ENCODE results near the gene ARHGAP42. TPM values are rescaled to one million over a fixed set of nuclear protein-coding genes. Genes with fewer than 3 reads are reported as not detected.

The ARHGAP42 gene
- total and polyA plus RNA-seq, 10 of the 15 experiments (the other 5 are each of a cell fraction or from before 2014, with no cell fraction given), result 1.8 to 6.3 (median 3.2) TPM

GRCh38 chr11:100730266-100730665, 43.2 kb downstream of the ARHGAP42 start:
- CTCF ChIA-PET, result interaction anchor here (0.6 kb wide), 1 partner anchor 44 kb away, joined by 3 read pairs; no protein-coding TSS in a partner anchor
- WGBS (ENCODE audit: insufficient coverage, insufficient replicate concordance, low lambda C conversion rate, missing lambda C conversion rate), result 100% methylated on average over 3 of the region's 3 CpGs

GRCh38 chr11:100731471-100731870, 44.4 kb downstream of the ARHGAP42 start:
- Histone ChIP-seq H3K36me3 (ENCODE audit: control insufficient read depth in 2 of 2, insufficient read depth in 2 of 2, low read length in 1 of 2) (no peaks in the 10 kb centered on the region), H3K79me2 (ENCODE audit: control insufficient read depth, insufficient read depth, low read length) (no peaks in the 10 kb centered on the region), H3K27ac (ENCODE audit: control insufficient read depth, insufficient read depth) (no peak overlapping the region), H3K9me3 (replicated peaks; ENCODE audit: control insufficient read depth, insufficient read depth, low read length) (no peaks in the 10 kb centered on the region), H3K4me3 (no peak overlapping the region), H3K4me1 (ENCODE audit: control insufficient read depth, insufficient read depth, low read length) (peaks cover 14% of the 10 kb centered on the region), H3K4me2 (ENCODE audit: control insufficient read depth, insufficient read depth) (no peak overlapping the region), H3K27me3 (replicated peaks in 1 of 2; ENCODE audit: control insufficient read depth in 2 of 2, insufficient read depth in 2 of 2, low read length in 1 of 2) (no peaks in the 10 kb centered on the region), H4K20me1 (ENCODE audit: control insufficient read depth, insufficient read depth) (no peaks in the 10 kb centered on the region; the same call in 1 of the 2 replicates), H2AFZ (ENCODE audit: control insufficient read depth, low read depth, low read length) (no peak overlapping the region), H3K9ac (ENCODE audit: control insufficient read depth, insufficient read depth, low read length) (no peak overlapping the region)
- ChIA-PET RAD21 (ENCODE audit: unreplicated experiment) (no interaction called here), POLR2A (interaction anchor here (0.6 kb wide), 1 partner anchor 73 kb away, joined by 3 read pairs; no protein-coding TSS in a partner anchor), SMC1A (ENCODE audit: uncharacterized antibody, unreplicated experiment) (interaction anchor here (0.6 to 1.5 kb wide), 2 partner anchors 26 to 89 kb away, joined by 3 read pairs; no protein-coding TSS in a partner anchor), CTCF (interaction anchor here (0.7 kb wide), 1 partner anchor 44 kb away, joined by 3 read pairs; no protein-coding TSS in a partner anchor)
- no peak for TF ChIP-seq NRF1 (conservative IDR thresholded peaks at IDR 0.05; ENCODE audit: low read depth, low read length)
- no peak for TF ChIP-seq MLLT1 (IDR thresholded peaks at IDR 0.05)
- no peak for TF ChIP-seq ZNF24 (IDR thresholded peaks at IDR 0.05)
- TF ChIP-seq FOS (IDR thresholded peaks at IDR 0.05; ENCODE audit: borderline replicate concordance, extremely low read depth, insufficient read length), result no peak
- no peak for TF ChIP-seq ZNF622 (IDR thresholded peaks at IDR 0.05)
- TF ChIP-seq NFYB (IDR thresholded peaks at IDR 0.05; ENCODE audit: insufficient read depth, low read depth, low read length), result no peak
- TF ChIP-seq NR2C1 (IDR thresholded peaks at IDR 0.05), result no peak
- TF ChIP-seq ESRRA (IDR thresholded peaks at IDR 0.05; ENCODE audit: low read length), result no peak
- no peak for TF ChIP-seq CHD4 (IDR thresholded peaks at IDR 0.05)
- no peak for TF ChIP-seq RELB (IDR thresholded peaks at IDR 0.05; ENCODE audit: low read depth)
- no peak for ATAC-seq
- FAIRE-seq, result no peak
- in situ Hi-C loops (cut with MboI), result no loop called here
- 100% methylated on average over 1 of the region's 1 CpG for WGBS (ENCODE audit: insufficient coverage, insufficient replicate concordance, low lambda C conversion rate, missing lambda C conversion rate)
- intact Hi-C loops (cut with micrococcal nuclease; ENCODE audit: unreplicated experiment), result no loop called here
- no TSS peak for BruUV-seq (replicated peaks)
- no peak for DNase-seq (ENCODE audit: low read depth, low spot score)

More at GRCh38 chr11:100730266-100730665, 43.2 kb downstream of the ARHGAP42 start:
- peaks cover 8% of the 10 kb centered on the region for H3K4me1 ChIP-seq (ENCODE audit: control insufficient read depth, insufficient read depth, low read length)
- H3K36me3 ChIP-seq (ENCODE audit: control insufficient read depth in 2 of 2, insufficient read depth in 2 of 2, low read length in 1 of 2), result no peaks in the 10 kb centered on the region
- H3K4me3 ChIP-seq, result no peak overlapping the region
- in situ Hi-C loops (cut with MboI) (no loop called here), intact Hi-C loops (cut with micrococcal nuclease; ENCODE audit: unreplicated experiment) (no loop called here)
- no peaks in the 10 kb centered on the region for H3K9me3 ChIP-seq (replicated peaks; ENCODE audit: control insufficient read depth, insufficient read depth, low read length)
- H2AFZ ChIP-seq (ENCODE audit: control insufficient read depth, low read depth, low read length), result no peak overlapping the region
- no peak for DNase-seq (ENCODE audit: low read depth, low spot score)
- no peak overlapping the region for H3K4me2 ChIP-seq (ENCODE audit: control insufficient read depth, insufficient read depth)
- ChIA-PET SMC1A (ENCODE audit: uncharacterized antibody, unreplicated experiment) (interaction anchor here (1.5 kb wide), 1 partner anchor 24 kb away, joined by 3 read pairs; no protein-coding TSS in a partner anchor), POLR2A (no interaction called here), RAD21 (ENCODE audit: unreplicated experiment) (no interaction called here)
- no peak for ATAC-seq
- no peaks in the 10 kb centered on the region for H3K79me2 ChIP-seq (ENCODE audit: control insufficient read depth, insufficient read depth, low read length)
- no peaks in the 10 kb centered on the region; the same call in 1 of the 2 replicates for H4K20me1 ChIP-seq (ENCODE audit: control insufficient read depth, insufficient read depth)
- no TSS peak for BruUV-seq (replicated peaks)
- no peak for TF ChIP-seq SRF (IDR thresholded peaks at IDR 0.05; ENCODE audit: low read depth in 2 of 2, low read length in 2 of 2)
- no peaks in the 10 kb centered on the region for H3K27me3 ChIP-seq (replicated peaks in 1 of 2; ENCODE audit: control insufficient read depth in 2 of 2, insufficient read depth in 2 of 2, low read length in 1 of 2)
- no peak overlapping the region for H3K27ac ChIP-seq (ENCODE audit: control insufficient read depth, insufficient read depth)
- no peak for FAIRE-seq
- no peak overlapping the region for H3K9ac ChIP-seq (ENCODE audit: control insufficient read depth, insufficient read depth, low read length)

Data from GM12878 (cell line).